H9 (cell line): ENCODE results near the gene LRRC41. TPM values are rescaled to one million over a fixed set of nuclear protein-coding genes. Genes with fewer than 3 reads are reported as not detected.
A peak's percentile ranks its signal among the peaks of the same experiment; 100 is the strongest.

Experiments
- DNase-seq: peaks from one replicate; pipeline ENCODE4 v3.0.0-alpha.2; 2017
- H2AFZ ChIP-seq: one replicate; pipeline ENCODE4 v1.6.1; 2013; ENCODE audit warnings: mild to moderate bottlenecking, low read length, control low read depth, moderate library complexity
- H2AK5ac ChIP-seq: 2 replicates; pipeline ENCODE4 v1.6.1; 2013; ENCODE audit warnings: low read length, control low read depth, mixed read lengths; ENCODE audit not compliant: insufficient read length
- H2BK120ac ChIP-seq: one replicate; pipeline ENCODE4 v1.6.1; 2013; ENCODE audit warnings: low read depth, mild to moderate bottlenecking, low read length, control low read depth, inconsistent platforms; ENCODE audit not compliant: poor library complexity, severe bottlenecking
- H2BK12ac ChIP-seq: 2 replicates; pipeline ENCODE4 v1.6.1; 2013; ENCODE audit warnings: low read length, control low read depth, mixed read lengths, low read depth; ENCODE audit not compliant: insufficient read length
- H2BK15ac ChIP-seq: 2 replicates; pipeline ENCODE4 v1.6.1; 2013; ENCODE audit warnings: low read depth, low read length, control low read depth
- H2BK20ac ChIP-seq: one replicate; pipeline ENCODE4 v1.6.1; 2013; ENCODE audit warnings: low read depth, mild to moderate bottlenecking, low read length, control low read depth, inconsistent platforms; ENCODE audit not compliant: poor library complexity, severe bottlenecking
- H2BK5ac ChIP-seq: 2 replicates; pipeline ENCODE4 v1.6.1; 2013; ENCODE audit warnings: low read length, control low read depth, mixed read lengths; ENCODE audit not compliant: insufficient read length
- H3K14ac ChIP-seq: 2 replicates; pipeline ENCODE4 v1.6.1; 2013; ENCODE audit warnings: low read length, control low read depth; ENCODE audit not compliant: insufficient read depth
- H3K18ac ChIP-seq: 2 replicates; pipeline ENCODE4 v1.6.1; 2013; ENCODE audit warnings: low read depth, mild to moderate bottlenecking, mixed read lengths, low read length, control low read depth; ENCODE audit not compliant: insufficient read length
- H3K23ac ChIP-seq: 2 replicates; pipeline ENCODE4 v1.6.1; 2013; ENCODE audit warnings: low read length, control low read depth, mixed read lengths, low read depth; ENCODE audit not compliant: insufficient read length
- H3K23me2 ChIP-seq: 2 replicates; pipeline ENCODE4 v1.6.1; 2013; ENCODE audit warnings: low read depth, mild to moderate bottlenecking, mixed read lengths, low read length, control low read depth; ENCODE audit not compliant: insufficient read length, poor library complexity, severe bottlenecking
- H3K27ac ChIP-seq: 2 replicates; pipeline ENCODE4 v1.5.1; 2013; ENCODE audit warnings: low read length, control low read depth, mixed read lengths, low read depth; ENCODE audit not compliant: insufficient read length
- H3K27me3 ChIP-seq: 2 replicates; pipeline ENCODE4 v1.6.1; 2013; ENCODE audit warnings: low read length, control low read depth, inconsistent platforms; ENCODE audit not compliant: insufficient read depth
- H3K4ac ChIP-seq: 2 replicates; pipeline ENCODE4 v1.6.1; 2013; ENCODE audit warnings: low read depth, mild to moderate bottlenecking, control low read depth, inconsistent platforms, low read length, moderate library complexity
- H3K4me1 ChIP-seq: 2 replicates; pipeline ENCODE4 v1.6.1; 2013; ENCODE audit warnings: low read length, control low read depth, inconsistent platforms; ENCODE audit not compliant: insufficient read depth
- H3K4me2 ChIP-seq: 2 replicates; pipeline ENCODE4 v1.6.1; 2013; ENCODE audit warnings: low read length, control low read depth, mixed read lengths; ENCODE audit not compliant: insufficient read length, insufficient read depth
- H3K56ac ChIP-seq: 2 replicates; pipeline ENCODE4 v1.6.1; 2013; ENCODE audit warnings: low read depth, mild to moderate bottlenecking, mixed read lengths, low read length, control low read depth; ENCODE audit not compliant: insufficient read length
- H3K79me1 ChIP-seq: 2 replicates; pipeline ENCODE4 v1.6.1; 2013; ENCODE audit warnings: low read depth, mild to moderate bottlenecking, moderate library complexity, low read length, control low read depth, inconsistent platforms; ENCODE audit not compliant: insufficient read depth, poor library complexity, severe bottlenecking
- H3K79me2 ChIP-seq: 2 replicates; pipeline ENCODE4 v1.6.1; 2013; ENCODE audit warnings: low read length, control low read depth, inconsistent platforms; ENCODE audit not compliant: insufficient read depth
- H3K9ac ChIP-seq: 2 replicates; pipeline ENCODE4 v1.6.1; 2013; ENCODE audit warnings: low read length, control low read depth, mixed read lengths; ENCODE audit not compliant: insufficient read length; ENCODE audit errors: extremely low read depth
- H3K9me3 ChIP-seq: one replicate; pipeline ENCODE4 v1.6.1; 2013; ENCODE audit warnings: low read depth, low read length, inconsistent platforms; ENCODE audit not compliant: control insufficient read depth
- H3T11ph ChIP-seq: one replicate; pipeline ENCODE4 v1.6.1; 2013; ENCODE audit warnings: mild to moderate bottlenecking, low read length, control low read depth, inconsistent platforms
- H4K20me1 ChIP-seq: one replicate; pipeline ENCODE4 v1.6.1; 2013; ENCODE audit not compliant: control insufficient read depth, insufficient read length, insufficient read depth
- H4K5ac ChIP-seq: 2 replicates; pipeline ENCODE4 v1.6.1; 2013; ENCODE audit warnings: low read depth, mild to moderate bottlenecking, mixed read lengths, low read length, control low read depth; ENCODE audit not compliant: insufficient read length
- H4K8ac ChIP-seq: replicated peaks from 2 replicates; pipeline ENCODE4 v1.6.1; 2013; ENCODE audit warnings: low read length, control low read depth, mixed read lengths, low read depth; ENCODE audit not compliant: insufficient read length
- H4K91ac ChIP-seq: 2 replicates; pipeline ENCODE4 v1.6.1; 2013; ENCODE audit warnings: low read depth, mild to moderate bottlenecking, moderate library complexity, mixed read lengths, low read length, control low read depth; ENCODE audit not compliant: insufficient read length
- H3K27ac Mint-ChIP-seq, 3 experiments: 2 replicates in 2 of 3; 3 replicates in 1 of 3; pipeline ENCODE4 v1.8.0; 2020 to 2021; ENCODE audit warnings: mixed read lengths in 3 of 3, mild to moderate bottlenecking in 1 of 3, moderate library complexity in 1 of 3
- H3K27me3 Mint-ChIP-seq: 2 replicates; pipeline ENCODE4 v1.8.0; 2021; ENCODE audit warnings: low read depth, mild to moderate bottlenecking, moderate library complexity, mixed read lengths
- H3K36me3 Mint-ChIP-seq, 3 experiments: 2 replicates in 2 of 3; 3 replicates in 1 of 3; pipeline ENCODE4 v1.8.0; 2020 to 2021; ENCODE audit warnings: low read depth in 3 of 3, mixed read lengths in 3 of 3; ENCODE audit not compliant: insufficient read depth in 1 of 3
- H3K4me1 Mint-ChIP-seq, 2 experiments: 2 replicates each; pipeline ENCODE4 v1.8.0; 2020; ENCODE audit warnings: mixed read lengths in 2 of 2
- H3K4me3 Mint-ChIP-seq, 2 experiments: 2 replicates in 1 of 2; 3 replicates in 1 of 2; pipeline ENCODE4 v1.8.0; 2020 to 2021; ENCODE audit warnings: mild to moderate bottlenecking in 2 of 2, mixed read lengths in 2 of 2, moderate library complexity in 1 of 2
- H3K9me3 Mint-ChIP-seq, 2 experiments: 2 replicates in 1 of 2; 3 replicates in 1 of 2; pipeline ENCODE4 v1.8.0; 2020; ENCODE audit warnings: mild to moderate bottlenecking in 2 of 2, mixed read lengths in 2 of 2, moderate library complexity in 1 of 2
- CTCF ChIP-seq: fragments of 200-600 bp; sonication (generic); conservative IDR thresholded peaks from 3 replicates; pipeline ENCODE4 v1.8.0; 2021; ENCODE audit warnings: antibody characterized with exemption, mild to moderate bottlenecking
- WGBS: extraction: QIAGEN DNeasy Blood & Tissue Kit; methylation state at CpG from one replicate; pipeline ENCODE4 v1.1.7; 2013; ENCODE audit warnings: missing lambda C conversion rate, low lambda C conversion rate, mixed read lengths; ENCODE audit not compliant: insufficient read length; ENCODE audit errors: extremely low coverage; 5-methylcytosine and 5-hydroxymethylcytosine counted together
- total RNA-seq: library from RNA; stranded (reverse); gene quantifications from 2 replicates; pipeline ENCODE4 v1.2.1, GENCODE V29; 2021

Gene LRRC41
- total RNA-seq, 1 experiment from 2014 or later, result 62.6 TPM

- H4K91ac ChIP-seq, result no peak overlapping the region
- no peak for DNase-seq
- peaks cover 18 to 50% (median 42%) of the 10 kb centered on the region in 3 experiments; a peak in 6 of 7 replicates for H3K36me3 Mint-ChIP-seq
- H3K23ac ChIP-seq, result no peak overlapping the region
- H4K8ac ChIP-seq, result no peak overlapping the region
- peaks cover 20 to 23% of the 10 kb centered on the region in 2 experiments for H3K4me1 Mint-ChIP-seq
- H3K9me3 ChIP-seq, result no peaks in the 10 kb centered on the region
- H3K79me1 ChIP-seq, result no peaks in the 10 kb centered on the region
- H3K4me1 ChIP-seq, result no peaks in the 10 kb centered on the region; the same call in 1 of the 2 replicates
- H2BK5ac ChIP-seq, result no peak overlapping the region
- H2BK12ac ChIP-seq, result no peak overlapping the region
- peak overlapping the region in 2 of 3 experiments; percentile 100; a peak in 4 of 7 replicates for H3K27ac Mint-ChIP-seq
- no peaks in the 10 kb centered on the region for H4K20me1 ChIP-seq
- no peaks in the 10 kb centered on the region for H3K27me3 Mint-ChIP-seq
- no peak overlapping the region for H2AK5ac ChIP-seq
- H3K4me2 ChIP-seq, result no peak overlapping the region
- no peak overlapping the region for H3K27ac ChIP-seq
- H3K9ac ChIP-seq, result no peak overlapping the region
- peaks cover 5% of the 10 kb centered on the region for H3K23me2 ChIP-seq
- H3K9me3 Mint-ChIP-seq, result peaks cover 0 to 3% of the 10 kb centered on the region in 2 experiments; a peak in 2 of 5 replicates
- H2BK20ac ChIP-seq, result no peak overlapping the region
- H2BK15ac ChIP-seq, result no peak overlapping the region
- no peak overlapping the region for H4K5ac ChIP-seq
- no peak overlapping the region; the same call in 1 of the 2 replicates for H3K4ac ChIP-seq
- H2BK120ac ChIP-seq, result no peak overlapping the region
- H3K4me3 Mint-ChIP-seq, result peak overlapping the region; percentile 89 to 96
- no peak overlapping the region for H3T11ph ChIP-seq
- H2AFZ ChIP-seq, result no peak overlapping the region
- no peak overlapping the region for H3K14ac ChIP-seq
- no peak overlapping the region for H3K56ac ChIP-seq
- H3K79me2 ChIP-seq, result no peaks in the 10 kb centered on the region
- no CpG with 5 or more reads among the region's 6 CpGs for WGBS
- no peaks in the 10 kb centered on the region for H3K27me3 ChIP-seq
- H3K18ac ChIP-seq, result no peak overlapping the region
- peak; percentile 50 for TF ChIP-seq CTCF
These were observed 38.8 kb upstream of the LRRC41 start for GRCh38 chr1:46342084-46342656.
